G401.6 (cell line): Measurements from ENCODE around the gene LEF1.

Experiments
- FAIRE-seq: peaks from 2 replicates; lab custom pipeline; 2012; peaks lifted over from hg19 to GRCh38; lab: Jason Lieb, UNC

The LEF1 gene

GRCh38 chr4:108146819-108147218 lies 21.9 kb downstream of the LEF1 start:
- no peak for FAIRE-seq

- no peak for FAIRE-seq
Measured at GRCh38 chr4:108146336-108146735, 22.4 kb downstream of the LEF1 start.

GRCh38 chr4:108144451-108144850 lies 24.3 kb downstream of the LEF1 start:
- no peak for FAIRE-seq

DNA sequence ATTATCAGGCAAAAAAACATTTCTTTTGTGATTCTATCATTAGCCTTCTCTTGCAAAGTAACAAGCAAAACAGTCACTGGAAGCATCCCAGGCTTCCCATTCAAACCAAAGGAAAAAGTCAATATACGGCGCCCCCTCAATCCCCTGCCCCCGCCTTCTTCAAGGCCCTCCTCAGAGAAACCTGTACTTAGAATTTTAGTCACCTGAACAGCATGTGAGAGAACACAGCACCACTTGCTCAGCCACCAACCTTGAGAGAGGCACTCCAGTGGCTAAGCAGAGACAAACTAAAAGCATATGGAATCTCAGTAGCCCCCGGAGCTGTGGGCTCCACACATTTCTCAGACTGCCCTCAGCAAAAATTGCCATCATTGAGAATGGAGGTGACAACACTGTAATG lies 25.2 kb downstream of the LEF1 start:
- FAIRE-seq, result no peak

- FAIRE-seq, result no peak
Measured at GRCh38 chr4:108142870-108143269, 25.9 kb downstream of the LEF1 start.

DNA sequence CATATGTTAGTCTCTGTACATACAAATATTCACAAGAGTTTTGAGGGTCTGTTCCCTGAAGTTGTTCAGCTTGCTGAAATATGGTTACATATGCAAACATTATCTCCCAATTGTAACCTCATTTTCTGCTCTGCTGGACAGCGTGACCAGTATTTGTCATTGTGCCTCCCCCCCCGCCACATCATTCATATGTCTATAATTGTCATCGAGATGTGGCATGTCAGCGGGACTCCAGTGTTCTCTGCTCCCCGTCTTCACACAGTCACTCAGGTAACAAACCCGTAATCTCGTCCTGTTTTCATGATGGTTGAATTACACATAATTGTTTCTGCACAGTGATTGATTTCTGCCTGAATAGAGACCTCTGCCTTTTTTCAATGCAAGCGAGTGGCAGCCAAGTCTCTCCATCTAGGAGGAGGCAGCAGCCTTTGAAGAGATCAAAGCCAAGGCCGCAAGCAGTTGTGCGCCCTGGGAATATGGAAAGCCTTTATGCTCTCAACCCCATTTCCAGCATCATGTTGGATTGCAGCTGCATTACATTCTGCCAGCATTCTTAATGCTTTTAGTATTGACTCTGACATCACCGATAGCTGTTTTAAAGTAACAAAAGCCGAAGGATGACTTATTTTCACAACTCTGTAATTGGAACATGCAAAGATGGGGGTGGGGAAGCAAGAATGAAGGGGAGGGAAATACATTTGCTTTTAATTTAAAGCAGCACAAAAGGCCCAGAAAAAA lies 27.4 kb downstream of the LEF1 start:
- no peak for FAIRE-seq

- FAIRE-seq, result no peak
Measured at GRCh38 chr4:108140328-108140727, 28.4 kb downstream of the LEF1 start.

- no peak for FAIRE-seq
Measured at GRCh38 chr4:108139089-108139488, 29.6 kb downstream of the LEF1 start.

DNA sequence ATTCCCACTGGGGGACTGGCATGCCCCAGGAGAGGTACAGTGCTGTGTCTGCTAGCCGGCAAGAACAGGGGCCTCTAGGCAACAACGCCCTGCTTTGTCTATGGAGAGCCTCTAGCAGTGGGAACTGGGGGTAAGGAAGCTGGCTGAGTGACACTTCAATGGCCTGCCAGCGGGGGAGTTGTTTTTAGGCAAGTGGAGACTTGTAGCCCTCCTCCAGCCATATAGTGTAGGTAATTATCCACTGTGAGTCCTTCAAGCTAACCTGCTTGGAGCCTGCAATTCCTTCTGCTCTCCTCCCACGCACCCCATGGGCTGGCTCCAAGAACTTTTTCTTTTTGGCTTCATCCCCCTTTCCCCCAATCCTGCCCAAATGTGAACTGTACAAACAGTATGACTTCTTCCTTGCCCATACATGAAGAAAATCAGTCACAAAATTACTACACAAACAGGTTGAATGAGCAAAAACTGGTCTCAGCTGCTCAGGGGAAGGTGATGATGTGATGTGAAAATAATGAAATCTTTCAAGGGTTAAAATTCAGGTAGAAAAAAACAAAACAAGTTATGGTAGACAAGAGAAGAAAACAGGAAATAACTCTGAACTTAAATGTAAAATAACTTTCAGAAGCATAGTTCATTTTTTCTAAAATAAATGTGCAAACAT lies 33.1 kb downstream of the LEF1 start:
- no peak for FAIRE-seq

DNA sequence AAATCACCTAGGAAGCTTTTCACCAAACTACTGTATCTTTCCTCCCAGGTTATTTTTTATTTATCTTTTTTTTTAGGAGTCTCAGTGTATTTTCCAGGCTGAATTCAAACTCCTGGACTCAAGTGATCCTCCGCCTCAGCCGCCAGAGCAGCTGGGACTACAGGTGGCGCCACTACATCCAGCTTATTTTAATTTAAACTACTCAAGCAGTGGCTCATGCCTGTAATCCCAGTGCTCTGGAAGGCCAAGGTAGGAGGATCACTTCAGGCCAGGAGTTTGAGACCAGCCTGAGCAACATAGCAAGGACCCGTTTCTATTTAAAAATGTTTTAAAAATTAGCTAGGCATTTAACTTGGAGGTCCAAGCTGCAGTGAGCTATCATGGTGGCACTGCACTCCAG lies 37.8 kb downstream of the LEF1 start:
- FAIRE-seq, result no peak

DNA sequence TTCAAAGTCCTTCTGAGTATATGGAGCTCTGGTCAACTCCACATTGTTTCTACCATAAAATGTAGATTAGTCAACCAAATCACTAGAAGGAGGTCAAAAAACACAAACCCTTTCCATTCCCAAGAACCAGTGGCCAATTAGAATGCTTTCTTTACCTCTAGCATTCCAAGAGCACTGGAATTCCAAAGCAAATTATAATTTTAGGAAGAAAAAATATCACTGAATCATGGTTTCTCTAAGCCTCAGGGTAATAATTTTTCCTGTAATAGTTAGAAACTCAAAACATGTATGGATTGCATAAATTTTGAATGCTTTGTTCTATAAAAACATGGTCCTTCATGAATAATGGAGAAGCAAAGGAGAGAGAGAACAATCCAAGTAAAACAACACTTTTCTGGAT lies 39.5 kb downstream of the LEF1 start:
- FAIRE-seq, result no peak

- no peak for FAIRE-seq
Measured at GRCh38 chr4:108126806-108127205, 41.9 kb downstream of the LEF1 start.

DNA sequence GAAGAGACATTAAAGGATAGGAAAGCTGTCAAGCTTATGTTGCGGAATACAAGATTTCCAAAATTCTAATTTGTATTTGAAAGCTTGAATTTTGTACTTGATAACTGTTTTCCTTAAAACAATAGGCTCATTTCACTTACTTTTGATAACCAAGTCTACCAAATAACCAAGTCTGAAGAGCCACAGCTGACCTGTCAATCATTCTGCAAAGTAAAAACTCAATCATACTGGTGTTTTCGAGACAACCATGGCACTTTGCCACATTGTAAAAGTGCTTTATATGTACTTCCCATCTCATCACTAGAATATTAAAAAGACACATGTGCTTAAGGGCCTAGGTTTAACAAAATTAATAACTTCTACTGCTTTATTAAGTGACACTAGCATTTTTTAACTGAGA lies 47.9 kb downstream of the LEF1 start:
- FAIRE-seq, result no peak

- no peak for FAIRE-seq
Measured at GRCh38 chr4:108119199-108119800, 49.4 kb downstream of the LEF1 start.

GRCh38 chr4:108118505-108118904 lies 50.2 kb downstream of the LEF1 start:
- FAIRE-seq, result no peak

GRCh38 chr4:108117418-108118182 lies 51.1 kb downstream of the LEF1 start:
- no peak for FAIRE-seq

GRCh38 chr4:108116423-108117168 lies 52.1 kb downstream of the LEF1 start:
- no peak for FAIRE-seq

DNA sequence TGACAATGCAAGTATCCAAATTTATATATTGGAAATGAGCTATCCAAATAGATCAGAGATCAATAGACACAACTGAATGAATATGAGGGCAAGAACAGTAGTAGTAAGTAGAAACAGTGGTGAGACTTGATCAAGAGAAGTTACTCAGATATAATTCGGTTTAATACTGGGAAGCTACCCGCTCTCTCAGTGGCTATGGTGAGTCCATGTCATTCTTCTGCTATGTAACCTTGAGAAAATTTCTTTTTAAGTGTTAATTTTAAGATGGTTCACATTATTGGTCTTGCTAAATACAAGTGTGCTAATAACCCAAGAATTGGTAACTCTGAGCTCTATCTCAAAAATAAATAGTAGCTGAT lies 53.6 kb downstream of the LEF1 start:
- FAIRE-seq, result no peak

- no peak for FAIRE-seq
Measured at GRCh38 chr4:108114503-108114902, 54.2 kb downstream of the LEF1 start.

- FAIRE-seq, result no peak
Measured at GRCh38 chr4:108113229-108113628, 55.5 kb downstream of the LEF1 start.

DNA sequence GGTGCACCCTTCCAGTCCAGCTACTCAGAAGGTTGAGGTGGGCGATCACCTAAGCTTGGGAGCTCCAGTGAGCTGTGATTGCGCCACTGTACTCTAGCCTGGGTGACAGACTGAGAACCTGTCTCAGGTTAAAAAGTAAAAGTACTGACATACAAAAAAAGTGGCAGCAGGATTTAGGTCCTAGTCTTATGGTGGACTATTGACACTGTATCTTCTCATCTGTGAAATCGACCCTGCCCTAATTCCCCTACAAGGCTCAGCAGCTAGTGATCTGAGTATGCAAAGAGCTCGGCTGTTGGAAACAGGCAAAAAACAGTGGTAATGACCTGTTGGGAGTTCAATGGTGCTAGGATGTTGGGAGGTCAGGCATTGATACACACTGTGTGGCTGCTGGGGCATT lies 57.0 kb downstream of the LEF1 start:
- FAIRE-seq, result no peak

GRCh38 chr4:108110450-108110849 lies 58.3 kb downstream of the LEF1 start:
- no peak for FAIRE-seq
